Thyroid gland (tissue), 4 donors: ENCODE results near the gene INKA2.

Experiments
- CTCF ChIP-seq, 6 experiments: fragments of 200-600 bp in 3 of 6; fragments of 450-650 bp in 3 of 6; sonication (generic) in 3 of 6; IDR thresholded peaks; one replicate each; pipeline ENCODE4 v1.5.1; 2016 to 2019; ENCODE audit warnings: antibody characterized with exemption in 6 of 6, mild to moderate bottlenecking in 2 of 6, inconsistent platforms in 1 of 6, moderate library complexity in 1 of 6
- POLR2A ChIP-seq, 2 donors: fragments of 450-650 bp; IDR thresholded peaks; one replicate each; pipeline ENCODE4 v1.6.1; 2017; ENCODE audit warnings: antibody characterized with exemption in 2 of 2, mild to moderate bottlenecking in 2 of 2, moderate library complexity in 1 of 2

DNA sequence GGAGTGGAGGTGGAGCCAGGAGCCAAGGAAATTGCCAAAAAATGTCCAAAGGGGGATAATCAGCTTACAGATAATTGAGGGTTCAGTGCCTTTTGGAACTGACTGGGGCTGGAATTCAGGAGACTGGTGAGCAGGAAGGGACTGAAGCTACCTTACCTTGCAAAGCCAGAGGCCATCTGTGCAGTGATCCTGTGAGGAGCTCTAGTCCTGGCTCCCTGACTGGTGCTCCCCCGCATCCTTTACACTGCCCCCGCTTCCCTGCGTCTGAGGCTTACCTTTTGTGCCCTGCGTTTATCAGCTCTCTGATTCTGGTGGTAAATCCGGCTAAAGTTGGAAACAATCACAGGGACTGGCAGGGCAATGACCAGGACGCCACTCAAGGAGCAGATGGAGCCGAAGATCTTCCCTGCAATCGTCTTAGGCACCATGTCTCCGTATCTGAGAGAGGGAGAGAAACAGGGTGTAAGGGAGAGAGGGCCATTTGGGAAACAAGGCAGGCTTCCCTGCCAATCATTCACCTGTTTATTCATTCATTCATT is 47.5 kb upstream of the INKA2 start:
- TF ChIP-seq CTCF (IDR thresholded peaks at IDR 0.05) (no peak), POLR2A (IDR thresholded peaks at IDR 0.05) (no peak)
